HepG2 (cell line): ENCODE data around the gene FAM83C. TPM values are rescaled to one million over a fixed set of nuclear protein-coding genes. Genes with fewer than 3 reads are reported as not detected.

Source experiments
- JDP2 ChIP-seq: sonication (generic); formaldehyde crosslinking; IDR thresholded peaks from 2 replicates; pipeline ENCODE4 v1.8.1; 2022; ENCODE audit warnings: missing genetic modification reagents, borderline replicate concordance
- KLF16 ChIP-seq, 2 experiments: sonication (generic) in 1 of 2; formaldehyde crosslinking in 1 of 2; IDR thresholded peaks; 2 replicates each; pipeline versions ENCODE4 v1.6.1 to v1.8.0; 2016 to 2023; ENCODE audit warnings: missing genetic modification reagents in 2 of 2, missing compliant biosample characterization in 1 of 2
- MED8 ChIP-seq: sonication (generic); formaldehyde crosslinking; IDR thresholded peaks from 2 replicates; pipeline ENCODE4 v1.8.1; 2023; ENCODE audit warnings: mild to moderate bottlenecking, missing genetic modification reagents; ENCODE audit not compliant: insufficient replicate concordance
- NCOA2 ChIP-seq: sonication (generic); formaldehyde crosslinking; IDR thresholded peaks from 2 replicates; pipeline ENCODE4 v1.8.0; 2022; ENCODE audit warnings: inconsistent platforms
- NFE2 ChIP-seq: sonication (generic); formaldehyde crosslinking; IDR thresholded peaks from 2 replicates; pipeline ENCODE4 v1.4.0; 2020; ENCODE audit warnings: missing genetic modification reagents
- POLR2A ChIP-seq, 2 experiments: IDR thresholded peaks; 2 replicates each; pipeline ENCODE4 v1.6.1; 2011; ENCODE audit warnings: low read depth in 2 of 2, low read length in 2 of 2, mild to moderate bottlenecking in 1 of 2, moderate library complexity in 1 of 2; ENCODE audit not compliant: insufficient read depth in 1 of 2
- RBFOX2 ChIP-seq: fragments of 200-400 bp; formaldehyde crosslinking; IDR thresholded peaks from 2 replicates; pipeline ENCODE4 v1.6.1; 2017; ENCODE audit warnings: low read depth, mild to moderate bottlenecking, low read length
- RBM39 ChIP-seq: fragments of 200-400 bp; formaldehyde crosslinking; IDR thresholded peaks from one replicate; pipeline ENCODE4 v1.6.1; 2018; ENCODE audit warnings: antibody characterized with exemption, mild to moderate bottlenecking, low read depth, low read length; ENCODE audit not compliant: poor library complexity, severe bottlenecking
- SETDB1 ChIP-seq: sonication (generic); formaldehyde crosslinking; IDR thresholded peaks from 2 replicates; pipeline ENCODE4 v1.5.1; 2020; ENCODE audit warnings: missing genetic modification reagents, mild to moderate bottlenecking, borderline replicate concordance
- SNAPC2 ChIP-seq: sonication (generic); formaldehyde crosslinking; IDR thresholded peaks from 2 replicates; pipeline ENCODE4 v1.8.1; 2022; ENCODE audit warnings: mild to moderate bottlenecking, missing genetic modification reagents
- SRSF9 ChIP-seq: fragments of 200-400 bp; formaldehyde crosslinking; IDR thresholded peaks from 2 replicates; pipeline ENCODE4 v1.6.1; 2018; ENCODE audit warnings: borderline replicate concordance, mild to moderate bottlenecking, low read depth, low read length; ENCODE audit not compliant: insufficient read depth, poor library complexity, severe bottlenecking
- STAT5B ChIP-seq: sonication (generic); formaldehyde crosslinking; IDR thresholded peaks from 2 replicates; pipeline ENCODE4 v1.4.0; 2020; ENCODE audit warnings: missing genetic modification reagents
- THYN1 ChIP-seq: sonication (generic); formaldehyde crosslinking; IDR thresholded peaks from 2 replicates; pipeline ENCODE4 v1.8.1; 2023; ENCODE audit warnings: low read depth, mild to moderate bottlenecking, moderate library complexity, missing genetic modification reagents, borderline replicate concordance
- ZNF777 ChIP-seq: sonication (generic); formaldehyde crosslinking; IDR thresholded peaks from 2 replicates; pipeline ENCODE4 v1.4.0; 2020; ENCODE audit warnings: missing genetic modification reagents
- ZSCAN31 ChIP-seq: sonication (generic); formaldehyde crosslinking; IDR thresholded peaks from 2 replicates; pipeline ENCODE4 v1.5.0; 2020; ENCODE audit warnings: low read depth, mild to moderate bottlenecking, missing genetic modification reagents
- polyA plus RNA-seq, 8 experiments: library from polyadenylated mRNA; depleted of rRNA in 3 of 8; stranded (reverse) in 7 of 8; unstranded in 1 of 8; fragments of >200 nt; fragmentation: Illumina TruSeq in 4 of 8; extraction: Trizol in 4 of 8; gene quantifications; 2 replicates each; pipeline versions ENCODE4 v1.2.1 to v1.2.3, GENCODE V29; 2011 to 2016; ENCODE audit warnings: low read depth in 4 of 8, missing spikeins in 1 of 8, mixed read lengths in 1 of 8; ENCODE audit not compliant: insufficient read depth in 1 of 8
- total RNA-seq, 5 experiments: library from RNA; depleted of rRNA; stranded (reverse); fragments of >200 nt; fragmentation: Illumina TruSeq; extraction: Trizol; gene quantifications; 2 replicates each; pipeline ENCODE4 v1.2.3, GENCODE V29; 2016; ENCODE audit warnings: low read depth in 1 of 5
- TF ChIP-seq, protein P1 (sequence below): sonication (generic); formaldehyde crosslinking; IDR thresholded peaks from 2 replicates; pipeline ENCODE4 v1.5.1; 2020; ENCODE audit warnings: mild to moderate bottlenecking, missing genetic modification reagents, moderate library complexity
- TF ChIP-seq, protein P2 (sequence below): sonication (generic); formaldehyde crosslinking; IDR thresholded peaks from 2 replicates; pipeline ENCODE4 v1.4.0; 2020; ENCODE audit warnings: missing genetic modification reagents, borderline replicate concordance
- TF ChIP-seq, protein P3 (sequence below): sonication (generic); formaldehyde crosslinking; IDR thresholded peaks from 2 replicates; pipeline ENCODE4 v1.5.1; 2020; ENCODE audit warnings: missing genetic modification reagents, mild to moderate bottlenecking, borderline replicate concordance

The FAM83C gene
- total and polyA plus RNA-seq, 2 of the 13 experiments (the other 11 are each of a cell fraction or from before 2014, with no cell fraction given) = 0.04 TPM; not detected in 1

DNA sequence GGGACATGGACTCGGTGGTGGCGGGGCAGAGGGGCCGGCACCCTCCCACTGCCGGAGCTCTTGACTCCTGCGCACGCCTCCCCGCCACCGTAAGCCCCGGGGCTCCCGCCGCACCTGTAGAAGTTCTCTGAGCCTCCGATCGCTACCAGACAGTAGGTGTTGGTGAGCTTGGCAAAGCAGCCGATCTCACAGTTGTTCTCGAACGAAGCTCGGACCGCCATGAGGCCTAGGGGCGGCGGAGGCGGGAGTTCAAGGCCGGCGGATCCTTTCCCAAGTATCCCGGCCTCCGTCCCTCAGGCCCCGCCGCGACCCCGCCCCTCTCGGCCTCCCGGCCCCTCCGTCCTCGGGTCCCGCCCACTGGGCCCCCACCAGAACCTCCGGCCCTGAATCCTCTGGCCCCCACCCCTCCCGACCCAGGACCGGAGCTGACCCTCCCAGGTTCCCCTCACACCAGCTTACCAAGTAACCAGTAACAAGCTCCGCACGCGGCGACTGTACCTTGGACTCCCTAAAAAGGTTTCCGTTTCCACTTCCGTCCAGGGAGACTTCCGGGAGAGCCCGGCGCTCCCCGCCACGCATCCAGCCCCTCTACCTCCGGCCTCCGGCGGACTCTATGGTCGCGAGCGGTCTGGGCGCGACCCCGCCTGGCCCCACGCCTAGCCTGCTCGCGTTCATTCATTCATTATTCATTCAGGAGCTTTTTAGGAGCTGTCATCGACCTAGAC is 7.8 kb downstream of the FAM83C start, which contains the start of gene EIF6 (continued):
- TF ChIP-seq, protein P1, sequence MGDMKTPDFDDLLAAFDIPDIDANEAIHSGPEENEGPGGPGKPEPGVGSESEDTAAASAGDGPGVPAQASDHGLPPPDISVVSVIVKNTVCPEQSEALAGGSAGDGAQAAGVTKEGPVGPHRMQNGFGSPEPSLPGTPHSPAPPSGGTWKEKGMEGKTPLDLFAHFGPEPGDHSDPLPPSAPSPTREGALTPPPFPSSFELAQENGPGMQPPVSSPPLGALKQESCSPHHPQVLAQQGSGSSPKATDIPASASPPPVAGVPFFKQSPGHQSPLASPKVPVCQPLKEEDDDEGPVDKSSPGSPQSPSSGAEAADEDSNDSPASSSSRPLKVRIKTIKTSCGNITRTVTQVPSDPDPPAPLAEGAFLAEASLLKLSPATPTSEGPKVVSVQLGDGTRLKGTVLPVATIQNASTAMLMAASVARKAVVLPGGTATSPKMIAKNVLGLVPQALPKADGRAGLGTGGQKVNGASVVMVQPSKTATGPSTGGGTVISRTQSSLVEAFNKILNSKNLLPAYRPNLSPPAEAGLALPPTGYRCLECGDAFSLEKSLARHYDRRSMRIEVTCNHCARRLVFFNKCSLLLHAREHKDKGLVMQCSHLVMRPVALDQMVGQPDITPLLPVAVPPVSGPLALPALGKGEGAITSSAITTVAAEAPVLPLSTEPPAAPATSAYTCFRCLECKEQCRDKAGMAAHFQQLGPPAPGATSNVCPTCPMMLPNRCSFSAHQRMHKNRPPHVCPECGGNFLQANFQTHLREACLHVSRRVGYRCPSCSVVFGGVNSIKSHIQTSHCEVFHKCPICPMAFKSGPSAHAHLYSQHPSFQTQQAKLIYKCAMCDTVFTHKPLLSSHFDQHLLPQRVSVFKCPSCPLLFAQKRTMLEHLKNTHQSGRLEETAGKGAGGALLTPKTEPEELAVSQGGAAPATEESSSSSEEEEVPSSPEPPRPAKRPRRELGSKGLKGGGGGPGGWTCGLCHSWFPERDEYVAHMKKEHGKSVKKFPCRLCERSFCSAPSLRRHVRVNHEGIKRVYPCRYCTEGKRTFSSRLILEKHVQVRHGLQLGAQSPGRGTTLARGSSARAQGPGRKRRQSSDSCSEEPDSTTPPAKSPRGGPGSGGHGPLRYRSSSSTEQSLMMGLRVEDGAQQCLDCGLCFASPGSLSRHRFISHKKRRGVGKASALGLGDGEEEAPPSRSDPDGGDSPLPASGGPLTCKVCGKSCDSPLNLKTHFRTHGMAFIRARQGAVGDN (CRISPR knock-in tag) = peak; percentile 97
- peak; percentile 90 for TF ChIP-seq MED8
- TF ChIP-seq NFE2 (CRISPR knock-in tag) = 0 out of 2 replicates have a peak, but pooled peaks have one; percentile 15
- no peak for TF ChIP-seq ZNF777 (CRISPR knock-in tag)
- peak; percentile 93 for TF ChIP-seq RBFOX2
- no peak for TF ChIP-seq SETDB1 (CRISPR knock-in tag)
- no peak for TF ChIP-seq STAT5B (CRISPR knock-in tag)
- TF ChIP-seq SRSF9 = no peak
- TF ChIP-seq, protein P2, sequence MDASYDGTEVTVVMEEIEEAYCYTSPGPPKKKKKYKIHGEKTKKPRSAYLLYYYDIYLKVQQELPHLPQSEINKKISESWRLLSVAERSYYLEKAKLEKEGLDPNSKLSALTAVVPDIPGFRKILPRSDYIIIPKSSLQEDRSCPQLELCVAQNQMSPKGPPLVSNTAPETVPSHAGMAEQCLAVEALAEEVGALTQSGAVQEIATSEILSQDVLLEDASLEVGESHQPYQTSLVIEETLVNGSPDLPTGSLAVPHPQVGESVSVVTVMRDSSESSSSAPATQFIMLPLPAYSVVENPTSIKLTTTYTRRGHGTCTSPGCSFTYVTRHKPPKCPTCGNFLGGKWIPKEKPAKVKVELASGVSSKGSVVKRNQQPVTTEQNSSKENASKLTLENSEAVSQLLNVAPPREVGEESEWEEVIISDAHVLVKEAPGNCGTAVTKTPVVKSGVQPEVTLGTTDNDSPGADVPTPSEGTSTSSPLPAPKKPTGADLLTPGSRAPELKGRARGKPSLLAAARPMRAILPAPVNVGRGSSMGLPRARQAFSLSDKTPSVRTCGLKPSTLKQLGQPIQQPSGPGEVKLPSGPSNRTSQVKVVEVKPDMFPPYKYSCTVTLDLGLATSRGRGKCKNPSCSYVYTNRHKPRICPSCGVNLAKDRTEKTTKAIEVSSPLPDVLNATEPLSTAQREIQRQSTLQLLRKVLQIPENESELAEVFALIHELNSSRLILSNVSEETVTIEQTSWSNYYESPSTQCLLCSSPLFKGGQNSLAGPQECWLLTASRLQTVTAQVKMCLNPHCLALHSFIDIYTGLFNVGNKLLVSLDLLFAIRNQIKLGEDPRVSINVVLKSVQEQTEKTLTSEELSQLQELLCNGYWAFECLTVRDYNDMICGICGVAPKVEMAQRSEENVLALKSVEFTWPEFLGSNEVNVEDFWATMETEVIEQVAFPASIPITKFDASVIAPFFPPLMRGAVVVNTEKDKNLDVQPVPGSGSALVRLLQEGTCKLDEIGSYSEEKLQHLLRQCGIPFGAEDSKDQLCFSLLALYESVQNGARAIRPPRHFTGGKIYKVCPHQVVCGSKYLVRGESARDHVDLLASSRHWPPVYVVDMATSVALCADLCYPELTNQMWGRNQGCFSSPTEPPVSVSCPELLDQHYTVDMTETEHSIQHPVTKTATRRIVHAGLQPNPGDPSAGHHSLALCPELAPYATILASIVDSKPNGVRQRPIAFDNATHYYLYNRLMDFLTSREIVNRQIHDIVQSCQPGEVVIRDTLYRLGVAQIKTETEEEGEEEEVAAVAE (CRISPR knock-in tag) = no peak; the same call in none of the 2 replicates
- TF ChIP-seq ZSCAN31 (CRISPR knock-in tag) = peak; percentile 88; the same call in 1 of the 2 replicates
- TF ChIP-seq RBM39 = peak; percentile 89
- peak; percentile 77 for TF ChIP-seq NCOA2 (CRISPR knock-in tag)
- TF ChIP-seq, protein P3, sequence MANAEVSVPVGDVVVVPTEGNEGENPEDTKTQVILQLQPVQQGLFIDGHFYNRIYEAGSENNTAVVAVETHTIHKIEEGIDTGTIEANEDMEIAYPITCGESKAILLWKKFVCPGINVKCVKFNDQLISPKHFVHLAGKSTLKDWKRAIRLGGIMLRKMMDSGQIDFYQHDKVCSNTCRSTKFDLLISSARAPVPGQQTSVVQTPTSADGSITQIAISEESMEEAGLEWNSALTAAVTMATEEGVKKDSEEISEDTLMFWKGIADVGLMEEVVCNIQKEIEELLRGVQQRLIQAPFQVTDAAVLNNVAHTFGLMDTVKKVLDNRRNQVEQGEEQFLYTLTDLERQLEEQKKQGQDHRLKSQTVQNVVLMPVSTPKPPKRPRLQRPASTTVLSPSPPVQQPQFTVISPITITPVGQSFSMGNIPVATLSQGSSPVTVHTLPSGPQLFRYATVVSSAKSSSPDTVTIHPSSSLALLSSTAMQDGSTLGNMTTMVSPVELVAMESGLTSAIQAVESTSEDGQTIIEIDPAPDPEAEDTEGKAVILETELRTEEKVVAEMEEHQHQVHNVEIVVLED (CRISPR knock-in tag) = peak; percentile 87; the same call in 1 of the 2 replicates
- TF ChIP-seq JDP2 (CRISPR knock-in tag) = peak; percentile 70; the same call in 1 of the 2 replicates
- peak; percentile 94 to 96 for TF ChIP-seq POLR2A (IDR thresholded peaks at IDR 0.05; ENCODE audit: insufficient read depth in 1 of 2, low read depth in 2 of 2, low read length in 2 of 2)
- TF ChIP-seq KLF16 (CRISPR knock-in tag; IDR thresholded peaks at IDR 0.05) = peak; percentile 73 to 95; a peak in 3 of 4 replicates
- TF ChIP-seq SNAPC2 = peak; percentile 37
- no peak for TF ChIP-seq THYN1 (CRISPR knock-in tag)
